ENCODE results near the gene SLC35F3.

Gene SLC35F3

DNA sequence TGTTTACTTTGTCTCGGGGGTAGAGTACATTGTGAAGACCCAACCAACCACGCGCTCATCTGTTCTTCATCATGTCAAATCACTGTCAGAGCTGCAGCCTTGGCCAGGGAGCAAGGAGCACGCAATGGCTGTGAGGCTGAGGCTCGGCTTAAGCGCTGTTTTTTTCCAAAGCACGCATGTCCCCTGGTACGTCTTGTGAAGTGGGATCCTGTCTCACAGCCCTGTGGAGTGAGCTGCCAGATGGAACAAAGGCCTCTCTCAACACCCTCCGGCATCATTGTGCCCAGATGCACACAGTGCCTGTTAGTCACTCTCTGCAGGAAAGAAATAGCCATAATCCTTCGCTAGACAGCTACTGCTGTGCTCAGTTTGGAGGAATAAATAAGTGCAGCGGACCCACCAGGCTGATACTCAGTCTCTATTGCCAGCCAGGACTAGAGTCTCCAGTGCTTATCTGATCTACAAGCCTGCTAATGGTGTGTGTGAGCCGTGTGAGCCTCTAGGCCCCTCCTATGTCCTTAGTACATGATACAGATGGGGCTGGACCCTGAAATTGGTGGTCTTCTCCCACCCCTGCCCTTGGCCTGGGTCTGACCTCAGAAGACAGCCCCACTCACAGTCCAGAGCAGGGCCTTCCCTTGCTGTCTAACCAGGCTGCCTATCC lies 377.5 kb downstream of the SLC35F3 start:
- DNase-seq (ENCODE audit: extremely low read depth, low read depth) = no peak
- no peak overlapping the region for H3K4me3 ChIP-seq (replicated peaks; ENCODE audit: low read depth, low read length)
- TF ChIP-seq, protein P1, sequence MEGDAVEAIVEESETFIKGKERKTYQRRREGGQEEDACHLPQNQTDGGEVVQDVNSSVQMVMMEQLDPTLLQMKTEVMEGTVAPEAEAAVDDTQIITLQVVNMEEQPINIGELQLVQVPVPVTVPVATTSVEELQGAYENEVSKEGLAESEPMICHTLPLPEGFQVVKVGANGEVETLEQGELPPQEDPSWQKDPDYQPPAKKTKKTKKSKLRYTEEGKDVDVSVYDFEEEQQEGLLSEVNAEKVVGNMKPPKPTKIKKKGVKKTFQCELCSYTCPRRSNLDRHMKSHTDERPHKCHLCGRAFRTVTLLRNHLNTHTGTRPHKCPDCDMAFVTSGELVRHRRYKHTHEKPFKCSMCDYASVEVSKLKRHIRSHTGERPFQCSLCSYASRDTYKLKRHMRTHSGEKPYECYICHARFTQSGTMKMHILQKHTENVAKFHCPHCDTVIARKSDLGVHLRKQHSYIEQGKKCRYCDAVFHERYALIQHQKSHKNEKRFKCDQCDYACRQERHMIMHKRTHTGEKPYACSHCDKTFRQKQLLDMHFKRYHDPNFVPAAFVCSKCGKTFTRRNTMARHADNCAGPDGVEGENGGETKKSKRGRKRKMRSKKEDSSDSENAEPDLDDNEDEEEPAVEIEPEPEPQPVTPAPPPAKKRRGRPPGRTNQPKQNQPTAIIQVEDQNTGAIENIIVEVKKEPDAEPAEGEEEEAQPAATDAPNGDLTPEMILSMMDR (IDR thresholded peaks at IDR 0.05; ENCODE audit: low read depth, low read length, missing control alignments) = no peak

DNA sequence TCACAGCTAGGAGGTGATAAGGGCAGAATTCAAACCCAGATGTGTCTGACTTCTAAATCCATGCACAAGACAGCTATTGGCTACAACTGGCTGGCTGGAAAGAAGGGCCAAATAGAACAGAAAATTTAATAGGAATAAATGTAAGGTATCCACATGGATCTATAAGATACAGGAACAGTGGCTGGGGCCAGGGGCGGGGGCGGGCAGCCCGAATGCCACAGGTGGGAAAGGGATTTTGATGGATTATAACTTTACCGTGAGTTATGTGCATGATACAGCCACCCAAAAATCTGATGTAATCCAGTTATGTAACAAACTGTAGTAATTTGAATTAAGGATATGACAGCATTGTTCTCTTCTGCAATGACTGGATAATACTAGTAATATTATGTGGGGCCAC lies 381.7 kb downstream of the SLC35F3 start:
- no peak for DNase-seq (ENCODE audit: extremely low read depth, low read depth)
- TF ChIP-seq, protein P1 (IDR thresholded peaks at IDR 0.05; ENCODE audit: low read depth, low read length, missing control alignments) = no peak
- no peak overlapping the region for H3K4me3 ChIP-seq (replicated peaks; ENCODE audit: low read depth, low read length)

DNA sequence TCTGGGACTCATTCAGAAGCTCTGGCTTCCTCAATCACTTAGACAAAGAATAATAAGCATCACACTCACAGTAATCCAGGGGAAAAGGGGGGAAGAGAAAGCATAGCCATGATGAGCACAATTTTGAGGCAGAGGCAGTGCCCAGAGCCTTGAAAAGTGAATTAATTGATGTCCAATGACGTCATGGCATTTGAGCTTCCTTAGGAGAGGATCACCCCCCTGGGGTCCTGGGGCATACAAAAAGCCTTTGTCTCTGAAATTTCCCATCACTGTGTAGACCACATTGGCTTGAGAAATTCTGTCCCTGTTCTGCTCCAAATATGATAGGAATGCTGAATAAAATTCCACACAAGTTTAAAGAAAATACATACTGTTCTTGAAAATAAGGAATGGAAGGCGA lies 384.5 kb downstream of the SLC35F3 start:
- TF ChIP-seq, protein P1 (IDR thresholded peaks at IDR 0.05; ENCODE audit: low read depth, low read length, missing control alignments) = no peak
- no peak overlapping the region for H3K4me3 ChIP-seq (replicated peaks; ENCODE audit: low read depth, low read length)
- DNase-seq (ENCODE audit: extremely low read depth, low read depth) = no peak

DNA sequence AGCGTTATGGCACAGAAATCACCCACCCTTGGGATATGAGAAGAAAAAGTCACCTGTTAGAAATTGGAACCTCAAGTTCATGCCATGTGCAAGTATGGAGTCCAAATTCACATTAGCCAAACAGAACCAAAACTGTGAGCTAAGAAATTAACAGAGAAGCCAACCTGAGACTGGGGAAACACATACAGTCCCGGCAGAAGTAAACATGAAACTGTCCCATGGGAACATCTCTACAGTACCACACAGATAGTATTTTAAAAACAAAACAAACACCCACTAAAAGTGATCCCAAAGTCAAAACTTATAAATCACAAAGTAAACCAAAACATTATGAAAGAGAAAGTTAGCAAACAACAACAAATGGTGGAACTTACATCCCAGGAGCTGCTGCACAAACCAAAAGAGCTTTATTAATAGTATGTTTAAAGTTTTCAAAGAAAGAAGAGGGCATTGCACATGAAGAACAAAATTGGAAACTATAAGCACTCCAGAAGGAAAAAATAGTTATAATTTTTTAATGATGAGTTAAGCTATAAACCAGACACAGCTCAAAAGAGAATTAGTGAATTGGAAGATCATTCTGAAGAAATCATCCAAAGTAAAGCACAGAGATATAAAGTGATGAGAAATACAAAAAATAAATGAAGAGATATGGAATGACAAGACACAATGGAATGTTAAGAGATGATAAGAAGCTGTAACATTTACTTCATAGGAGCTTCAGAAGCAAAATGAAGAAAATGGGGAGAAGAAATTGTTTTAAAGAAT lies 385.2 kb downstream of the SLC35F3 start:
- H3K4me3 ChIP-seq (replicated peaks; ENCODE audit: low read depth, low read length) = no peak overlapping the region
- DNase-seq (ENCODE audit: extremely low read depth, low read depth) = no peak
- TF ChIP-seq, protein P1 (IDR thresholded peaks at IDR 0.05; ENCODE audit: low read depth, low read length, missing control alignments) = no peak

DNA sequence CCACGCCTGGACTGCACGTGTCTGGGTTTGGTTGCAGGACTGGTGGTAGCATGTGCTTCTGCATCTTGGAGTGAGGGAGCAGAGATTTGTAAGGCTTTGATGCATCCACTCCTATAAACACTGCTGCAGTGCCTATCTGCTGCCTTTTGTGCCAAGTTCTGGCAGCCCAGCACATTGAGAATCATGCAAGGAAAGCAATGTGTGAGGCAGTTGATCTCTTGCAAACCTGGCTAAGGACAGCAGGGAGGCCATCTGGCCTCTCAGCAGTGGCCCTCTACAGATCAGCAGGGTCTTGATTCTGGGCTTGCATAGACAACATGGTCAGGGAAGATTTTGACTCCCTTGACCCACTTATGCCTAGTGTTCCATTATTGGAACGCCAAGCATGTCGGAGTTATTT lies 387.5 kb downstream of the SLC35F3 start:
- no peak for DNase-seq (ENCODE audit: extremely low read depth, low read depth)
- no peak overlapping the region for H3K4me3 ChIP-seq (replicated peaks; ENCODE audit: low read depth, low read length)
- TF ChIP-seq, protein P1 (IDR thresholded peaks at IDR 0.05; ENCODE audit: low read depth, low read length, missing control alignments) = no peak

DNA sequence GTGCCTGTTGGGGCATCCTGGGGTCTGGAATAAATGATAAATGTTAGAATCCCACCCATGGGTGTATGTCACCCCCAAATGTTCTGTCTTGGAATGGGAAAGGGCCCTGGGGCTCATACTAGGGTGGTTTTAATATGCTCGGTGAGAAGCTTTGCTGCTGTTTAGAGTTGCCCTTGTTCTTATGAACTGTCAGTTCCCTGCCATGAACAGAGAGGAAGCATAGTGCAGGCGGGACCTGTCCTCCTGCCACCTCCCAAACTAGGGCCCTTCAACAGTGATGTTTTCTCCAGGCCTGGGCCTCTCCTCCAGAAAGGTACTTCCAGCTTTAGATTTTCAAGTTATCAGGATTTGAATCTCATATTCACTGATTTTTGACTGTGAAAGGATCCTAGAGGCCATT lies 388.1 kb downstream of the SLC35F3 start:
- DNase-seq (ENCODE audit: extremely low read depth, low read depth) = no peak
- TF ChIP-seq, protein P1 (IDR thresholded peaks at IDR 0.05; ENCODE audit: low read depth, low read length, missing control alignments) = no peak
- no peak overlapping the region for H3K4me3 ChIP-seq (replicated peaks; ENCODE audit: low read depth, low read length)

Measured in HFF-Myc (cell line).